Esophagus squamous epithelium (tissue), 5 donors: ENCODE data around the gene CMTR2. TPM values are rescaled to one million over a fixed set of nuclear protein-coding genes. Genes with fewer than 3 reads are reported as not detected.

Experiments used
- DNase-seq: peaks from one replicate; lab custom pipeline; 2025; lab: John Stamatoyannopoulos, UW
- H3K27ac ChIP-seq, 4 donors: fragments of 200-600 bp; sonication (generic); one replicate each; pipeline ENCODE4 v1.5.1; 2016 to 2019; ENCODE audit warnings: mild to moderate bottlenecking in 1 of 4
- H3K27me3 ChIP-seq, 4 donors: fragments of 200-600 bp; sonication (generic); 1 replicate in 3 of 4; 2 replicates in 1 of 4; pipeline versions ENCODE4 v1.5.1 to v1.6.0; 2017 to 2021; ENCODE audit warnings: antibody characterized with exemption in 1 of 4
- H3K36me3 ChIP-seq, 3 donors: fragments of 200-600 bp; sonication (generic); one replicate each; pipeline ENCODE4 v1.5.1; 2016 to 2019
- H3K4me1 ChIP-seq, 3 donors: fragments of 200-600 bp; sonication (generic); one replicate each; pipeline ENCODE4 v1.5.1; 2017 to 2019
- H3K4me3 ChIP-seq, 4 donors: fragments of 200-600 bp; sonication (generic); 1 replicate in 3 of 4; 2 replicates in 1 of 4; pipeline ENCODE4 v1.5.1; 2016 to 2019; ENCODE audit warnings: mild to moderate bottlenecking in 2 of 4, moderate library complexity in 1 of 4
- H3K9me3 ChIP-seq, 3 donors: fragments of 200-600 bp; sonication (generic); one replicate each; pipeline ENCODE4 v1.5.1; 2016 to 2019
- POLR2A ChIP-seq, 4 donors: fragments of 450-650 bp; IDR thresholded peaks; one replicate each; pipeline ENCODE4 v1.6.1; 2017; ENCODE audit warnings: antibody characterized with exemption in 4 of 4, mild to moderate bottlenecking in 4 of 4, moderate library complexity in 3 of 4
- WGBS, 2 donors: methylation state at CpG; one replicate each; pipeline ENCODE4 v1.1.5; 2018; 5-methylcytosine and 5-hydroxymethylcytosine counted together
- intact Hi-C: fragments of 100-400 bp; cut with DNase I; formaldehyde crosslinking; loops from one replicate; pipeline ENCODE4 v1.15.0; 2022
- total RNA-seq, 4 donors: library from RNA; depleted of rRNA; stranded (reverse); fragments of >200 nt; gene quantifications; one replicate each; pipeline ENCODE4 v1.1.0, GENCODE V29; 2016
- TF ChIP-seq, protein P1 (sequence below), 6 experiments: fragments of 450-650 bp in 4 of 6; fragments of 200-600 bp in 2 of 6; sonication (generic) in 2 of 6; IDR thresholded peaks; one replicate each; pipeline ENCODE4 v1.5.1; 2016 to 2019; ENCODE audit warnings: antibody characterized with exemption in 6 of 6, mild to moderate bottlenecking in 4 of 6, moderate library complexity in 4 of 6
- donor health status: DM: yes; HTN: yes; CAD: no.

The CMTR2 gene
- total RNA-seq, 4 donors from 2014 or later, result 18.1 to 39.4 (median 29.3) TPM

DNA sequence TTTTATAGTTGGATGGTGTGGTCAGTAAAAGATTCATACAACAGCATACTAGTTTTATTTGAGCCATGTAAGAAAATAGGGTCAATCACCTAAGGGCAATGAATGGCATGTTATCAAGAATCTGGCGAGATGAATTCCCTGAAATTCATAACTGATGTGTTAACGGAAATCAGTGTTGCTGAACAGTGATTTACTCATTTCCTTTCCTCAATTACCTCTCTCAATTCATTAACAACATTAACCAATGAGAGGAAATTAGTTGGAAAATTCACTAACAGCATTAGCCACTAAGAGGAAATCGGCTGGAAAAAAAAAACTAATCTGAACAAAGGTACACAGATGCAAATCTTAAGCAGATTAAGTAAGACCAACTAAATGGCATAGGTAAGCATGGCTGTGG, 6.3 kb downstream of the CMTR2 start:
- TF ChIP-seq, protein P1, sequence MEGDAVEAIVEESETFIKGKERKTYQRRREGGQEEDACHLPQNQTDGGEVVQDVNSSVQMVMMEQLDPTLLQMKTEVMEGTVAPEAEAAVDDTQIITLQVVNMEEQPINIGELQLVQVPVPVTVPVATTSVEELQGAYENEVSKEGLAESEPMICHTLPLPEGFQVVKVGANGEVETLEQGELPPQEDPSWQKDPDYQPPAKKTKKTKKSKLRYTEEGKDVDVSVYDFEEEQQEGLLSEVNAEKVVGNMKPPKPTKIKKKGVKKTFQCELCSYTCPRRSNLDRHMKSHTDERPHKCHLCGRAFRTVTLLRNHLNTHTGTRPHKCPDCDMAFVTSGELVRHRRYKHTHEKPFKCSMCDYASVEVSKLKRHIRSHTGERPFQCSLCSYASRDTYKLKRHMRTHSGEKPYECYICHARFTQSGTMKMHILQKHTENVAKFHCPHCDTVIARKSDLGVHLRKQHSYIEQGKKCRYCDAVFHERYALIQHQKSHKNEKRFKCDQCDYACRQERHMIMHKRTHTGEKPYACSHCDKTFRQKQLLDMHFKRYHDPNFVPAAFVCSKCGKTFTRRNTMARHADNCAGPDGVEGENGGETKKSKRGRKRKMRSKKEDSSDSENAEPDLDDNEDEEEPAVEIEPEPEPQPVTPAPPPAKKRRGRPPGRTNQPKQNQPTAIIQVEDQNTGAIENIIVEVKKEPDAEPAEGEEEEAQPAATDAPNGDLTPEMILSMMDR (IDR thresholded peaks at IDR 0.05), result no peak
- no peak for TF ChIP-seq POLR2A (IDR thresholded peaks at IDR 0.05)
- peaks cover 0 to 47% (median 9%) of the 10 kb centered on the region in 3 donors for H3K36me3 ChIP-seq
- no peaks in the 10 kb centered on the region for H3K27me3 ChIP-seq
- DNase-seq, result no peak
- H3K4me1 ChIP-seq, result peaks cover under 1 to 20% (median under 1%) of the 10 kb centered on the region in 3 donors
- WGBS, 2 donors, result 79 to 94% methylated on average over 3 of the region's 3 CpGs
- H3K9me3 ChIP-seq, result no peaks in the 10 kb centered on the region
- intact Hi-C loops, result no loop called here
- no peak overlapping the region for H3K4me3 ChIP-seq
- no peak overlapping the region for H3K27ac ChIP-seq

DNA sequence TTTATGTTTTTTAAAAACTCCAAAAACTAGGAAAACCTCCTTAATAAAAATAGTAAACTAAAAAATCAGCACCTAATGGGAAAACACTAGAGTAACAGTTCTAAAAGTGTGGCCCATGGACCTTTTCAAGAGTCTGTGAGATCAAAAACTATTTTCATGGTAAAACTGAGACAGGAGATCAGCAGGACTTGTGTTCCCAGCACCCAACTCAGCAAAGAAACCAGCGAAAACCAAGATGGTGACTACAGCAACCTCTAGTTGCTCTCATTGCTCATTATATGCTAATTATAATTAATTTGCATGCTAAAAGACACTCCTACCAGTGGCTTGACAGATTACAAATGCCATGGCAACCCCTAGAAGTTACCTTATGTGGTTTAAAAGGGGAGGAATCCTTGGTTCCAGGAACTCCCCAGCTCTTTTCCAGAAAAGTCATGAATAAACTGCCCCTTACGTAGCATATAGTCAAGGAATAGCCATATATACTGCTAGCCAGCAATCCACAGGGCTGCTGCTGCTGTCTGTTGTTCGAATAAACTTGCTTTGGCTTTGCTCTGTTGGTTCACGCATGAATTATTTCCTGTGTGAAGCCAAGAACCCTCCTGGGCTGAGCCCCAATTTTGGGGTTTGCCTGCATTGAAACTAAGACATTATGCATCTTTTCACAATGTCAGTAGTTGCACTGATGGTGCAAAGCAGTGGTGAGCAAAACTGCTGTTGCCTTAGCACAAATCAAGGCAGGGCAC, 12.4 kb downstream of the CMTR2 start:
- Histone ChIP-seq H3K4me3 (no peak overlapping the region), H3K27ac (no peak overlapping the region), H3K36me3 (no peaks in the 10 kb centered on the region), H3K27me3 (no peaks in the 10 kb centered on the region), H3K4me1 (no peaks in the 10 kb centered on the region), H3K9me3 (peaks cover 0 to 3% (median 0%) of the 10 kb centered on the region in 3 donors)
- intact Hi-C loops, result no loop called here
- TF ChIP-seq, protein P1 (IDR thresholded peaks at IDR 0.05), result no peak
- no peak for TF ChIP-seq POLR2A (IDR thresholded peaks at IDR 0.05)
- no peak for DNase-seq
- WGBS, 2 donors, result 69 to 91% methylated on average over 4 of the region's 4 CpGs

DNA sequence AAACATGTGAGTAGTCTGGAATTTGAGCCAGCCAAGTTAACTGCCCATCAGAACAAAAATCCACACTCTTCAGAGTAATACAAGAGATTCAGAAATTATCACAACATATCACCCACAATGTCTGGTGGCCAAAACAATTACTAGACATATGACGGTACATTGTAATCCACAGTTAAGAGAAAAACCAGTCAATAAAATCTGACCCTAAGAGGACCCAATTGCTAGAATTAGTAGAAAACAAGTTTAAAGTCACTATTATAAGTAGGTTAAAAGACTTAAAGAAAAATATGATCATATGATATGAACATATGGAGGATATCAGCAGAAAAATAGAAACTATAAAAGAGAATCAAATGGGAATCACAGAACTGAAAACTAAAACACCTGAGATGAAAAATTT, 15.8 kb downstream of the CMTR2 start:
- Histone ChIP-seq H3K4me3 (no peak overlapping the region), H3K36me3 (no peaks in the 10 kb centered on the region), H3K27me3 (no peaks in the 10 kb centered on the region), H3K9me3 (peaks cover 0 to 3% (median 0%) of the 10 kb centered on the region in 3 donors), H3K4me1 (no peaks in the 10 kb centered on the region), H3K27ac (no peak overlapping the region)
- WGBS, 2 donors, result 82 to 100% methylated on average over 1 of the region's 1 CpG
- TF ChIP-seq, protein P1 (IDR thresholded peaks at IDR 0.05), result no peak
- no peak for TF ChIP-seq POLR2A (IDR thresholded peaks at IDR 0.05)
- intact Hi-C loops, result no loop called here
- no peak for DNase-seq

DNA sequence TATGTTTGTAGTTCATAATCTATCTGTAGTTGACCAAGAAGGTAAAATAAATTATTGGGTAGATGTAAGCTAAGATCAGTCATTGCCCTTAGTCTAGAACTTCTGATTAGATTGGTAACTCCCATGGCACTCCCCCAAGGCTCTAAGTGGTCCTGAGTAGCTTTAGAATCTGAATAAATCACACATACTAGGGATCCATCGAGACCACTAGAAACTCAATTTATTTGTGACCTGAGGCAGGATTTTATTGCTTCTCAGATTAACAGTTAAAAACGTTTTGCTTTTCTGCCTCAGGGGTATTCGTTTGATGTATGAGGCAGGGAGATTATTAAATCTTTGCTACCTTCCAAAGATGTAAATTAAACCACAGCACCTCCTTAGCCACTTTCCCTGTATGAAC, 24.9 kb downstream of the CMTR2 start:
- no peaks in the 10 kb centered on the region for H3K36me3 ChIP-seq
- 47 to 51% methylated on average over 3 of the region's 3 CpGs for WGBS, 2 donors
- no peaks in the 10 kb centered on the region for H3K4me1 ChIP-seq
- no peaks in the 10 kb centered on the region for H3K9me3 ChIP-seq
- TF ChIP-seq POLR2A (IDR thresholded peaks at IDR 0.05), result no peak
- TF ChIP-seq, protein P1 (IDR thresholded peaks at IDR 0.05), result no peak
- no peaks in the 10 kb centered on the region for H3K27me3 ChIP-seq
- DNase-seq, result no peak
- no peak overlapping the region for H3K27ac ChIP-seq
- H3K4me3 ChIP-seq, result no peak overlapping the region
- intact Hi-C loops, result no loop called here

DNA sequence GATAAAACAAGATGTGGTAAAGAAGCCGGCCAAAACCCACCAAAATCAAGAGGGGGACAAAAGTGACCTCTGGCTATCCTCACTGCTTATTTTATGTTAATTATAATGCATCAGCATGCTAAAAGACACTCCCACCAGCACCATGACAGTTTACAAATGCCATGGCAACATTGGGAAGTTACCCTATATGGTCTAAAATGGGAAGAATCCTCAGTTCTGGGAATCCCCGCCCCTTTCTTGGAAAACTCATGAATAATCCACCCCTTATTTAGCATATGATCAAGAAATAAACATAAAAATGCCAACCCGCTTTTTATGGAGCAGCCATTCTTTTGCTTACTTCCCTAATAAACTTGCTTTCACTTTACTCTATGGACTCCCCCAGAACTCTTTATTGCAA, 25.6 kb downstream of the CMTR2 start:
- WGBS, 2 donors, result 61 to 77% methylated on average over 3 of the region's 3 CpGs
- no peak for TF ChIP-seq POLR2A (IDR thresholded peaks at IDR 0.05)
- TF ChIP-seq, protein P1 (IDR thresholded peaks at IDR 0.05), result no peak
- no peaks in the 10 kb centered on the region for H3K27me3 ChIP-seq
- intact Hi-C loops, result no loop called here
- no peaks in the 10 kb centered on the region for H3K4me1 ChIP-seq
- no peak overlapping the region for H3K4me3 ChIP-seq
- DNase-seq, result no peak
- H3K27ac ChIP-seq, result no peak overlapping the region
- H3K36me3 ChIP-seq, result no peaks in the 10 kb centered on the region
- no peaks in the 10 kb centered on the region for H3K9me3 ChIP-seq
